SK-N-SH treated with all-trans-retinoic acid at 6 μM for 48 hours (cell line): Measurements from ENCODE around the gene PMM2.

Experiments
- BACH2 ChIP-seq: fragments of 250-450 bp; sonication (Bioruptor Pico); IDR thresholded peaks from 2 replicates; pipeline ENCODE4 v1.9.0; 2021; ENCODE audit warnings: mild to moderate bottlenecking, borderline replicate concordance
- CSDC2 ChIP-seq: fragments of 250-450 bp; sonication (Bioruptor Pico); IDR thresholded peaks from 2 replicates; pipeline ENCODE4 v1.5.0; 2020; ENCODE audit warnings: mild to moderate bottlenecking, moderate library complexity
- ESRRG ChIP-seq: fragments of 250-450 bp; sonication (Bioruptor Pico); IDR thresholded peaks from 2 replicates; pipeline ENCODE4 v1.6.1; 2021; ENCODE audit warnings: mild to moderate bottlenecking
- GLIS3 ChIP-seq: fragments of 250-450 bp; sonication (Bioruptor Pico); IDR thresholded peaks from 2 replicates; pipeline ENCODE4 v1.5.0; 2020; ENCODE audit warnings: mild to moderate bottlenecking, moderate library complexity
- PATZ1 ChIP-seq: fragments of 250-450 bp; sonication (Bioruptor Pico); IDR thresholded peaks from 2 replicates; pipeline ENCODE4 v1.8.0; 2020; ENCODE audit warnings: mild to moderate bottlenecking, moderate library complexity, borderline replicate concordance
- RARB ChIP-seq: fragments of 250-450 bp; sonication (Bioruptor Pico); IDR thresholded peaks from 2 replicates; pipeline ENCODE4 v1.8.0; 2021; ENCODE audit warnings: mild to moderate bottlenecking, moderate library complexity
- SNAI2 ChIP-seq: fragments of 250-450 bp; sonication (Bioruptor Pico); IDR thresholded peaks from 2 replicates; pipeline ENCODE4 v1.5.0; 2020; ENCODE audit warnings: mild to moderate bottlenecking, moderate library complexity
- TOX ChIP-seq: fragments of 250-450 bp; sonication (Bioruptor Pico); IDR thresholded peaks from 2 replicates; pipeline ENCODE4 v1.8.0; 2021; ENCODE audit warnings: mild to moderate bottlenecking, moderate library complexity, borderline replicate concordance
- TSHZ2 ChIP-seq: fragments of 250-450 bp; sonication (Bioruptor Pico); IDR thresholded peaks from 2 replicates; pipeline ENCODE4 v1.5.0; 2020; ENCODE audit warnings: mild to moderate bottlenecking, moderate library complexity
- ZFP3 ChIP-seq: fragments of 250-450 bp; sonication (Bioruptor Pico); IDR thresholded peaks from 2 replicates; pipeline ENCODE4 v1.5.0; 2020; ENCODE audit warnings: mild to moderate bottlenecking, moderate library complexity

- no peak for TF ChIP-seq CSDC2 (CRISPR knock-in tag)
- no peak for TF ChIP-seq PATZ1 (CRISPR knock-in tag)
- no peak for TF ChIP-seq RARB (CRISPR knock-in tag)
- TF ChIP-seq ZFP3 (CRISPR knock-in tag) = no peak
- no peak for TF ChIP-seq BACH2 (CRISPR knock-in tag)
- TF ChIP-seq GLIS3 (CRISPR knock-in tag) = no peak
- no peak for TF ChIP-seq TOX
- TF ChIP-seq SNAI2 (CRISPR knock-in tag) = no peak
- TF ChIP-seq TSHZ2 (CRISPR knock-in tag) = no peak
- no peak for TF ChIP-seq ESRRG (CRISPR knock-in tag)
These were observed 69.7 kb downstream of the PMM2 start for GRCh38 chr16:8867216-8867931.
